Measurements from ENCODE around the gene BEX4. TPM values are rescaled to one million over a fixed set of nuclear protein-coding genes. Genes with fewer than 3 reads are reported as not detected.
"Not testable (repeated sequence)": the region's sequence is repeated elsewhere in the genome, so short reads cannot be mapped to it uniquely, and the experiment has no call there.

BEX4 gene
- total and polyA plus RNA-seq, 9 donors = 51.0 to 124 (median 61.9) TPM

DNA sequence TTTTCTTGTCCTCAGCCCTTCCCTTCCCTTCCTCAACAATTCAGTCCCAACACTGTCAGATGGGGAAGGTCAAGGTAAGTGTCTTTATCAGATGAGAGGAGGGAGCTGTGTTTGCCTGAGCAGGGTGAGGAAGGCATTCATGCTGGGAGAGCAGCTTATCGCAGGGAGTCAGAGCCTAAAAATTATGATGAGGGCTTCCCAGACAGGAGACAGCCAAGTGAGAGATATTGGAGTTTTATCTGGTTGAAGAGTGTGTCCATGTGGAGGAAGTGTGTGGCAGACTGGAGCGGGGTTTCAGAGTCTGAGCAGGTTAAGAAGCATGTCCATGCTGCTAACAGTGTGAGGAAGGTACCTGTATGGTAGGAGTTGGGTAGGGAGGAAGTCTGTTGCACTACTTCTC, 18.4 kb downstream of the BEX4 start:
- no peaks in the 10 kb centered on the region for H3K4me1 ChIP-seq (ENCODE audit: insufficient read depth)
- no peaks in the 10 kb centered on the region for H3K36me3 ChIP-seq
- no peaks in the 10 kb centered on the region for H3K9me3 ChIP-seq
- 53 to 69% (median 55%) methylated on average over 2 of the region's 2 CpGs for WGBS, 3 donors
- DNase-seq = no peak
- H3K27me3 ChIP-seq = no peaks in the 10 kb centered on the region
- intact Hi-C loops (cut with DNase I) = no loop called here
- no peak overlapping the region for H3K27ac ChIP-seq
- TF ChIP-seq POLR2A (IDR thresholded peaks at IDR 0.05) (no peak), EP300 (IDR thresholded peaks at IDR 0.05) (no peak)
- TF ChIP-seq, protein P1, sequence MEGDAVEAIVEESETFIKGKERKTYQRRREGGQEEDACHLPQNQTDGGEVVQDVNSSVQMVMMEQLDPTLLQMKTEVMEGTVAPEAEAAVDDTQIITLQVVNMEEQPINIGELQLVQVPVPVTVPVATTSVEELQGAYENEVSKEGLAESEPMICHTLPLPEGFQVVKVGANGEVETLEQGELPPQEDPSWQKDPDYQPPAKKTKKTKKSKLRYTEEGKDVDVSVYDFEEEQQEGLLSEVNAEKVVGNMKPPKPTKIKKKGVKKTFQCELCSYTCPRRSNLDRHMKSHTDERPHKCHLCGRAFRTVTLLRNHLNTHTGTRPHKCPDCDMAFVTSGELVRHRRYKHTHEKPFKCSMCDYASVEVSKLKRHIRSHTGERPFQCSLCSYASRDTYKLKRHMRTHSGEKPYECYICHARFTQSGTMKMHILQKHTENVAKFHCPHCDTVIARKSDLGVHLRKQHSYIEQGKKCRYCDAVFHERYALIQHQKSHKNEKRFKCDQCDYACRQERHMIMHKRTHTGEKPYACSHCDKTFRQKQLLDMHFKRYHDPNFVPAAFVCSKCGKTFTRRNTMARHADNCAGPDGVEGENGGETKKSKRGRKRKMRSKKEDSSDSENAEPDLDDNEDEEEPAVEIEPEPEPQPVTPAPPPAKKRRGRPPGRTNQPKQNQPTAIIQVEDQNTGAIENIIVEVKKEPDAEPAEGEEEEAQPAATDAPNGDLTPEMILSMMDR (IDR thresholded peaks at IDR 0.05) = no peak
- H3K4me3 ChIP-seq = no peak overlapping the region

- no peak for DNase-seq
- intact Hi-C loops (cut with DNase I) = no loop called here
- H3K9me3 ChIP-seq = no peaks in the 10 kb centered on the region
- no peaks in the 10 kb centered on the region for H3K27me3 ChIP-seq
- no peaks in the 10 kb centered on the region for H3K36me3 ChIP-seq
- H3K27ac ChIP-seq = no peak overlapping the region
- WGBS, 3 donors = 61 to 75% (median 65%) methylated on average over 1 of the region's 1 CpG
- no peak overlapping the region for H3K4me3 ChIP-seq
- no peaks in the 10 kb centered on the region for H3K4me1 ChIP-seq (ENCODE audit: insufficient read depth)
- TF ChIP-seq EP300 (IDR thresholded peaks at IDR 0.05) (no peak), POLR2A (IDR thresholded peaks at IDR 0.05) (no peak)
- TF ChIP-seq, protein P1 (IDR thresholded peaks at IDR 0.05) = no peak
Measured at GRCh38 chrX:103234869-103235268, 20.0 kb downstream of the BEX4 start.

DNA sequence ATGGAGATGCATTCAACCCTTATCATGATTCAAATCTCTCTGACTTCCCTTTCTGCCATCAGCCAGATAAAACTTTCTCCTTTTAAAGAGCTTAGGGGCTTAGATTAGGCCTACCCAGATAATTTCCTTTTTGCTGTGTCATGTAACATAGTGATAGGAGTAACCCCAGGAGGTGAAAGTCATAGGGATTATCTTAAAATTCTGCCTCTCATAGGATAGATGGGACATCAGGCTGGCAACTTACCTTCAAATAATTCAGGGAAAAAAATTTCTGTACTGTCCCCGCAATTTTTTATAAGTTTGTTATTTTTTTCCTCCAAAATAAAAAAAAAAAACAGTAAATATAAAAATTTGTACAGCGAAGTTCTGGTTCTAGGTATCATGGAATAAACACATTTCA, 20.7 kb downstream of the BEX4 start:
- H3K27ac ChIP-seq; H3K4me1 ChIP-seq (ENCODE audit: insufficient read depth); H3K27me3 ChIP-seq; H3K4me3 ChIP-seq; H3K9me3 ChIP-seq; intact Hi-C loops (cut with DNase I); DNase-seq; H3K36me3 ChIP-seq: not testable (repeated sequence)
- WGBS, 3 donors = 31 to 47% (median 47%) methylated on average over 2 of the region's 2 CpGs

- Histone ChIP-seq H3K4me3 (no peak overlapping the region), H3K9me3 (no peaks in the 10 kb centered on the region), H3K36me3 (no peaks in the 10 kb centered on the region), H3K27ac (no peak overlapping the region), H3K4me1 (ENCODE audit: insufficient read depth) (no peaks in the 10 kb centered on the region), H3K27me3 (no peaks in the 10 kb centered on the region)
- TF ChIP-seq POLR2A (IDR thresholded peaks at IDR 0.05) = no peak
- no peak for TF ChIP-seq EP300 (IDR thresholded peaks at IDR 0.05)
- TF ChIP-seq, protein P1 (IDR thresholded peaks at IDR 0.05) = no peak
- WGBS, 3 donors = 61 to 82% (median 80%) methylated on average over 1 of the region's 1 CpG
- intact Hi-C loops (cut with DNase I) = no loop called here
- no peak for DNase-seq
Measured at GRCh38 chrX:103236296-103236695, 21.4 kb downstream of the BEX4 start.

- Histone ChIP-seq H3K36me3 (no peaks in the 10 kb centered on the region), H3K27ac (no peak overlapping the region), H3K4me1 (ENCODE audit: insufficient read depth) (no peaks in the 10 kb centered on the region), H3K27me3 (no peaks in the 10 kb centered on the region), H3K4me3 (no peak overlapping the region), H3K9me3 (no peaks in the 10 kb centered on the region)
- intact Hi-C loops (cut with DNase I) = no loop called here
- no peak for DNase-seq
- TF ChIP-seq, protein P1 (IDR thresholded peaks at IDR 0.05) = no peak
- no peak for TF ChIP-seq EP300 (IDR thresholded peaks at IDR 0.05)
- no peak for TF ChIP-seq POLR2A (IDR thresholded peaks at IDR 0.05)
Measured at GRCh38 chrX:103240155-103240554, 25.2 kb downstream of the BEX4 start.

Data from ovary (tissue), 9 donors.